CD4-positive, alpha-beta T cell treated with Interleukin-17A for 1 hour (primary cell): Measurements from ENCODE around the gene DGCR6L.
"Not testable (repeated sequence)": the region's sequence is repeated elsewhere in the genome, so short reads cannot be mapped to it uniquely, and the experiment has no call there.

ENCODE experiments used
- DNase-seq: peaks from one replicate; pipeline ENCODE4 v3.0.0-alpha.2; 2020

The DGCR6L gene

DNA sequence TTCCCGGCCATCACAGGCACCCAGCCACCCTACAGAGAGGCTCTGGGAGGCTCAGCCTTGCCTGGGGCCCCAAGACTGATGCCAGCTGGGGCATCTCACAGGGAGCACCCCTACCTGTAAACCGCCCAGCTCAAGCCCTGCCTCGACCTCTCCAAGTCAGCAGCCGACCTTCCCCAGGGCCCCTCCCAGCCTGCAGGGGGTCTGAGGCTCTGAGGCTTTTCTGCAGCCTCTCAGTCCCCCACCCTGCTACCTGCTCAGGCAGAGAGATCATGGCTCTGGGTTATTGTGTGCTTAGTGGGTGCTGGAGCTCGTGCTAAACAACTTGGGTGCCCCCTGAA lies 28.6 kb downstream of the DGCR6L start:
- DNase-seq, result no peak

DNA sequence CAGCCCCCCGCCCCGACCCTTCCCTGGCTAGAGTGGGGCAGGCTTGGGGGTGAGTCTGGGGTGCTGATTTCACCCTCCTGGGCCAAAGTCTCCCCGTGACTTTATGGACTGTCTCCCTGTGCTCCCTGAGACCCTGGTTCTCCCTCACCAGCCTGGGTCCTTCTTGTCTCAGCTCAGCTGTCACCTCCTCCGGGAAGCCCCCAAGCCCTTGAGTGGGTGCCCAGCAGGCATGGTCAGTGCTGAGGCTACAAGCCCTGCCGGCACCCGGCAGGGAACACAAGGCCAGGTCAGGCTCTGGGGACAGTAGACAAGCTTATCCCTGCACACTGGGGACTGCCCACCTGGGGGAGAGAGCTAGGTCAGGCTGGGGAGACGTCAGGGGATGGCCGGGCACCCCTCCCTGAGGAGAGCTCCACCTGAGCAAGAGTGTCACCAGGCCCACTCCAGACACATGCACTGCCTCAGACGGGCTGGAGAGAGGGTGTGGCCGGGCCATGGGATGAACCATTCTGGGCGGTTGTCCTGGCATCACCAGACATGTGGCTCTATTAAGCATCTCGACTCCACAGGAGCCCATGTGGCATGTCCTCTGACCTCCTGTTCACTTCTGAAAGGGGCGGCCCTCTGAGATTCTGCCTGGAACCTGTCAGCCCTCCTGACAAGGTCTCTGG lies 29.1 kb downstream of the DGCR6L start:
- no peak for DNase-seq

DNA sequence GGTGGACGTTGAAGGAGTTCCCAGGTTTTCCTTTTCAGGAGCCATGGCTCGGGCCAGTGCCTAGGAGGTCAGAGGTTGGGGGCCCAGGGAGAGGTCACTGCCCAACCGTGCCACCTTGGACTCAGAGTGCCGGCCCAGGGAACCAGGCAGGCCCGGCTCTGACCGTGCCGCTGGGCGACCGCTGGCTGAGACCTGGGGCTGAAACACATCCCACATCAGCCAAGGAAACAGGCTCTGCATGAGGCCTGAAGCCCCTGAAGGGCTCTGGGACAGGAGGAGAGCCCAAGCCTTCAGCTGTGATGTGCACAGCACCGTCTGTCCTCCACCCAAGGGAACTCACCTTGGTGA lies 29.8 kb downstream of the DGCR6L start:
- DNase-seq, result no peak

DNA sequence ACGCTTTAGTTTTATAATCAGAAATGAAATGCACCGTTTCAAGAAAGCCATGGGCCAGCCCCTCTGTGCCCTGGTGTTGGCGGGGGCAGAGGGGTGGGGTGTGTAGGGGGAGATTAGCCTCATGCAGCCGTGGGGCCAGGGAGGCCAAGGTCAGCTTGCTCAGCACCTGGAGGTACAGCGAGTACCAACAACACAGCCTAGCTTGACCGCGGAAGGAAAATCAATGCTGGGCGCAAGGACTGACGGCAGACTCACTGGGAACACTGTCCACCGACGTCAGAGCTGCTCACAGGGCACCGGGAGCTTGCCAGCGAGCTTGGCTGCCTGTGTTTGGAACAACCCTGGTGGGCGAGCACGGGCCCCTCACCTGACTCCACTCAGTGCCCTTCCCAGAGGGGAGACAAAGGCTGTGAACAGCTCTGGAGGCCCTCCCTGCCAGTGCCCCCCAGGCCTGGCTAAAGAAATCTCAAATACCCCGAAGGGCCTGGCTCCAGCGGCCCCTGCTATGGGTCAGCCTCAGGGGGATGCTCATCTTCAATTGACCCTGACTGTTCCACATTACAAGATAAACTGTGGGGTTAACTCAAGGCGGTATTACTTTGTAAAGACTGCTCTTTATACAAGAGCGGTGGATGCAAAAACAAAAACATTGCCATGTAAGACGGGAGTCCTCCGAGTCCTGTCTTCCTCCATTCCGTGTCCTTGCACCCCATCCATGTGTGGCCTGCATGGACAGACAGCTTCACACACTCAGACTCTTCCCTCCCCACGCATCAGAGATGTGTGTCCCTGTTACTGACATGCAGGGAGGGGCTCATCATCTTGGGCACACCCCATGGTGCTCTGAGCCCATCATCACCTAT lies 30.4 kb downstream of the DGCR6L start:
- not testable (repeated sequence) for DNase-seq

DNA sequence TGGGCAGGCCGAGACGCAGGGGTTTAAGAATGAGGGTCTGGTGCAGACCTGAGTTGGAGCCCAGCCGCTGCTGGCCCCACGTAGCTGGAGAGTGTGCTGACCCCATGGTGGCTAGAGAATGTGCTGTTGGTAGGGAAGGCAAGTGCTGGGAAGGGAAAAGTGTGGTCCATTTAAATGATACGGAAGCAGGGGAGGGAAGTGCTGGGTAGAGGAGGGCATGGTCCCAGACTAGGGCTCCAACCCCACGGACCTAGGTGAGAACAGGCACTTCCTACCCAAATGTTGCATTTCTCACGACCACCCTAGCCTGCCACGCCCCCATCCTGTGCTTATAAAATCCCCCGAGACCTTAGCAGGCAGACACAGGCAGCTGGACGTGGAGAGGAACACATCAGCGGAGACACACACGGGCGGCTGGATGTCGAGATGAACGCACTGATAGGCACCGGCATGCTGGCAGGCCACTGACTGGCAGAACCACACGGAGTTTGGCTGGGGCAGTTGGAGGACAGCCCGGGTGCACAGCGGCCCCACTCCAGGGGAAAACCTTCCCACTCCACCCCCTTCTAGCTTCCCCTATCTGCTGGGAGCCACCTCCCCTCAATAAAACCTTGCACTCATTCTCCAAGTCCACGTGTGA lies 33.0 kb downstream of the DGCR6L start:
- not testable (repeated sequence) for DNase-seq

DNA sequence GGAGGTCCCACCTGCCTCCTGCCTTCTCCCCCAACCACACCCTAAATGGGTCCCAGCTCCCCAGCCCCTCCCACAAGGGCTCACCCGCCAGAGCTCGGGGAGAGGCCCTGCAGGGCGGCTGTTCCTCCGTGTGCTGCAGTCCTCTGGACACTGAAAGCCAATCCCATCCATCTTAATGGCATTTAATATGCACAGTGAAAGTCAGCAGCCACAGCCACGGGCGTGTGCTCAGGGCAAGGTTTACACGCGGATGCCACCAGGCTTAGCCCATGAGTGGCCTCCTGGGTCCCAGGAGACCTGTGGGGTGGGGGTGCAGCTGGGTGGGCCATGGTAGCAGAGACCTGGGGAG lies 33.6 kb downstream of the DGCR6L start:
- DNase-seq, result not testable (repeated sequence)

DNA sequence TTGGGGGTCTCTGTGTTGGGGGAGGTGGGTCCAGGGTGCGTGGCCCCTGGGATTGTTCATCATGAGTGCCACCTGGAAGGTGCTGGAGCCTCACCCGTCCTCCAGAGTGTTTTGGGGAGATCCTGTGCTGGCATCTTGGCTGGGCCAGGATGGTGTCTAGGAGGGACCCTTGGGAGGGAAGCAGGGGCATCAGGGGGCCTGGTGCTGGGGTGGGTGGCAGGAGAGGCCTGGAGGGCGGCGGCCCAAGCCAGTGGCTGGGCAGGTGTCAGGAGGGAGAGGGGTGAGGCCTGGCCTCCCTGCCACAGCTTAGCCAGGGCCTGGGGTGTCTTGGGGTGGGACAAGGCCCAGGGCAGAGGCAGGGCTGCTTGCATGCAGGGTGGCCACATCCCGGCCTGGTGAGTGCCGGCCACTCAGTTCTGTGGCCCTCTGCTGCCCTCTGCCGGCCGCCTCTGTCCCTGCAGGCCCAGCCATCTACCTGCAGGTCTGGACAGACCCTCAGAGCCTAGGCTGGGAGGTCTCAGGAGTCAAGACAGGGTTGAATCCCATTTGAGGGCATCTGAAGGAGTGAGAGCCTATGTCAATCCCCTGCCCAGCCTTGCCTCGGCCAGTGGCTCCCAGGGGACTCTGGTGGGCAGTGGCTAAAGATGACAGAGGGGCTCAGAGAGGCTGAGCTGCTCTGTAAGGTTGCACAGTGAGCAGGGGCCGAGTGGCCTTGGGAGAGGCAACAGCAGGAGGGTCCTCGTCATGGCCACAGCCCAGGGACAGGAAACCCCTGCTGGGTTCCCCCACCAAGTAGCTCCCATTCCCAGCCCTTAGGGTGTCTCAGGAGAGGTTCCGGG lies 34.2 kb downstream of the DGCR6L start:
- DNase-seq, result peak; percentile 71

DNA sequence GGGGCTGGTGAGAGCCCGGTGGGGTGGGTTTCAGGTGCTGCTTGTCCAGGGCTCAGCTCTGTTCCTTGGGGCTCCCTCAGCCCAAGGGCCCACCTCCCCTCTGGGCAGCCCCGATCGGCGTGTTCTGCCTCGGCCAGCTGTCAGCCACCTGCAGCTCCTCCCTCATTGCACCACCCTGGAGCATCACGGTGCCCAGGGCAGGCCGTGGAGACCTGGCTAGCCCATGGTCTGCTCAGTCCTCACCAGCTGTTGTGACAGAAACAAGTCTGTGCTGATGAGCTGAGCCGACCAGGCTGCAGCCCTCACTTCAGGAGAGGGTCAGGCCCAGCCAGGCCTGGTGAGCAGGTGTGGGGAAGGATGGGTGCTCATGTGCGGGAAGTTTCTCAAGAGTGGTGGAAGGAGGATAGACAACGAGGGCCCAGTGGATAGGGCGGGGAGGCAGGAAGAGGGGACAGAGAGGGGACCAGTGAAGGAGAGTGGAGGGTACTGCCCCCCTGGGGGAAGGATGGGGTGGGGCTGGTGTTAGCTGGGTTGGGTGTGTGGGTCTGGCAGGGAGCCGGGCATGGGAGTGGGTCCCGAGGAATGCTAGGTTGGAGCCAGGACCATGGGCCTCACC lies 35.3 kb downstream of the DGCR6L start:
- DNase-seq, result no peak

DNA sequence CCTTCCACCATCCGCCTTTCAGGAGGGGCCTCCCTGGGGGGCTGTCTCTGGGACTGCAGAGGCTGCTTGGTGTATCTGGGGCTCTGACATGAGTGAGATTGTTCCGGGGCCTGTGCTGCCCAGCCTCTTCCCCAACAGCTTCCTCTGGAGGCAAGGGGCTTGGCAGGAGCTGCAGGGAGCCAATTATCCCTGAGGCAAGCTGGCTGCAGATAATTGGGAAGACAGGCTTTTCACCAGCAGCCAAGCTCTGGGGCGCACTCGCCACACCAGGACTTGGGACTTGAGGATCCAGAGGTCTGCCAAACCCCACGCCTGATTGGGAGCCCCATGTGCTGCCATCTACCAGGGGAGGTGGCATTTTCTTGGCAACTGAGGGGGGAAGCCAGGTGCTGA lies 36.2 kb downstream of the DGCR6L start:
- no peak for DNase-seq

DNA sequence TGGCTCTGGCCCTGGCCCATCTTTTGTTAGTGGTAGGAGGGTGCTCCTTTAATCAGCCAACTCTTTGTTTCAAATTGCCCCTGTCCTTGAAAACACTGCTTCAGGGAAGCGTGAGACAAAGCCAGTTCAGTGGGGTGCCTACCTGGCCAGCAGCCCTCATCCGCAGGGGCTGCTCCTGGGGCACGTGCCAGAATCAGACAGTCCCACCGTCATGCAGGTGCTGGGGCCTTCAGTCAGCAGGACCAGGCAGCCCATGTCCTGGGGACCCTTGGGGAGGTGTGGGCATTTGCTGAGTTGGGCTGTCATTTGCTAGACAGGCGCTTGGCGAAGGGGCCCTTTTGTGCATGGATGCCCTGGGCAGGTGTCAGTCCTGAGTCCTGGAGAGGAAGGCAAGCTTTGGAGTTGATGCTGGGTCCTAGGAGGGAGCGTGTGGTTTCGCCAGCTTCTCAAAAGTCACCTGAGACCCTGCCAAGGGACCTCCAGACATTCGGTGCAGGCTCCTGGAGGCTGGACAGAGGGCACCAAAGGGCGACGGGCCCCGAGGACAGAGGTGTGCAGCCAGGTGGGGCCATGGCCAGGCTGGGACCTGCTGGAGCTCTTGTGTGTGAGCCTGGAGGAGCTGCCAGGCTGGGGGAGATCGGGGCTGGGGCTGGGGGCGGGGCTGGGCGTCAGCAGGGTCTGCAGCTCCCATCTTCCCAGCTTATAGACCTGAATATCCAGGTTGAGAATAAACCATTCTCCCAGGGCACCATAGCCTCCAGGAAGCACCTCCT lies 36.8 kb downstream of the DGCR6L start:
- no peak for DNase-seq

DNA sequence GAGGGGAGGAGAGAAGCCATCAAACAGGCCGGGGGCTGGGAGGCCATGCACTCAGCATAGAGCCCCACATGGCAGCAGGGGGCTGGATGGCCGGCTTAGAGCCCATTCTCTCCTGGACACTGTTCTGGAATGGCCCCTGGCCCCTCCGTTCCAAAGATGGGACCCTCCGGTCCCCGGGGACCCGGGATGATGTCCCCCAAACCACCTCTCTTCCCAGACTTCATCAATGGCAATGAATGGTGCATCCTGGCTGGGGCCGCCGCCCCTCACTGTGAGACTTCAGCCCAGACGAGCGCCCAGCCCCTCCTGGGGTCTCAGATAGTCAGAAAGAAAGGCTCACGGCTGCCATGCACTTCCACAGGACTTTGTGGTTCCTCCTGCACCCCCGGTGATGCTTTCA lies 38.0 kb downstream of the DGCR6L start:
- no peak for DNase-seq

DNA sequence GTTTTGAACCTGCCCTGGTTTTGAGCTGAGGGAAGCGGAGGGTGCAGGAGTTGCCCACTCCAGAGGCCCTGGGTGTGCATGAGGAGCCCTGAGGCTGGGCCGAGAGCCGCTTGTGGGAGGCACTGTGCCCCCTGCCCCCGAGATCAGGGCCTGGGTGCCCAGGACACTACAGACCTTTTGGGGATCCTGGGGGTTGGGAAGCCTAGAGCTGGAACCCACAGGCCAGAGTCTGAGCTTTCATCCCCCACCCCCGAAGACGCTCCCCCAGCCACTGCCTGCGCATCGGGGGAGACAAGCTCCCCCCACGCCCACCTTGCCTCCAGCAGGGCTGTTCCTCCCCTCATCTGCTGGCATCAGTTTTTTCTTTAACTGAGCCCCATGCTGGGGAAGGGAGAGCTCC lies 38.4 kb downstream of the DGCR6L start:
- DNase-seq, result not testable (repeated sequence)

DNA sequence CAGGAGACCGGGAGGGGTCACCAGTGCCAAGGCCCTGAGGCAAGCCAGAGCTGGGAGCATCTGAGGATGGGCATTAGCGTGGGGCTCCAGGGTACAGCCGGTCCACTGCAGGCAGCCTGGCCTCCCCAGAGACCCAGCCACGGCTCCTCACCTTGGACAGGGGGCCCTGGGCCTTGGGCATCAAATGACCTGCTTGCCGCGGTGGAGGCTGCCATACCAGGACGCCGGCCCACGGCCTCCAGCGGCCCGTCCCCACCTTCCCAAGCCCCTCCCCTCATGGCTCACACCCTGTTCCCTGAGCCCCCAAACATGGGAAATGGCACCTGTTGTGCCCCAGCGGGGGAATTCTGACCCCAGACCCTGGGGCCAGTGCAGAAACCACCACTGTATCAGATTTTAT lies 39.0 kb downstream of the DGCR6L start:
- DNase-seq, result no peak

DNA sequence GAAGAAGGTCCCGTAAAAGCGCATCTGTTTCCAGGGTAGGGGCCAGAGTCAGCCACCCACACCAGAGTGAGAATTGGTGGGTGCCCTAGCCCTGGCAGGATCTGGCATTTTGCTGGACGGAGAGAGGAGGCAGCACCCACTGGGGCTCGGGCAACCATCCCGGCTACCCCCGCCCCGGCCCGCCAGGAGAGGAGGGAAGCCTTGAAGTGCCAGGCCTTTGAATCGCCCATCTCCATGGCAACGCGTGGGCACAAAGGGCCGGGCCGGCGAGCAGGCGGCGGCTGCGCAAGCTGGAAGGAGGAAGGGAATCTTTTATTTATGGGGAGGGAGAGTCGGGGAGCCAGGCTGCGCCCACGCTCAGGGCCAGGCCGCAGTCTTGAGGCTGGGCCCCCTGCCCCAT lies 39.7 kb downstream of the DGCR6L start:
- DNase-seq, result not testable (repeated sequence)

DNA sequence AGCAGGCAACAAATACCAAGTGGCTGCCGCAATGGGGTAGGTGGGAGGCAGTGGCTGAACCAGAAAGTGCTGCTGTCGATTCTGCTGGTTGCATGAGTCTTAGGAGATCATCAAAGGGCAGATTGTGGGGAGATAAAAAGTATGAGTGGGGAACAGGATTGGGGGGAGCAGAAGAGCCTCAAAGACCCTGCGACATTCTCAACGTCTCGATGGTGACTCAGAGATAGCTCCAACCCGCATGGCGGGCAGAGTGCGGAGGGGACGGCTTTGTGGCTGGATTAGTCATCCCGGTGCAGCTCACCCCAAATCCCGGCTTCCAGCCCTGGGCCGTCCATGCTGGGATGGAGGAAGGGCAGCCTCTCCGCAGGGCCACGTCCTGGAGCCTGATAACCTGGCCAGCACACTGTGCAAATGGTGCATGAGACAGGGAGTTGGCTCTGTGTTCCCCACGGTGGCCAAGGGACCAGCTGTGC lies 40.2 kb downstream of the DGCR6L start:
- DNase-seq, result no peak

DNA sequence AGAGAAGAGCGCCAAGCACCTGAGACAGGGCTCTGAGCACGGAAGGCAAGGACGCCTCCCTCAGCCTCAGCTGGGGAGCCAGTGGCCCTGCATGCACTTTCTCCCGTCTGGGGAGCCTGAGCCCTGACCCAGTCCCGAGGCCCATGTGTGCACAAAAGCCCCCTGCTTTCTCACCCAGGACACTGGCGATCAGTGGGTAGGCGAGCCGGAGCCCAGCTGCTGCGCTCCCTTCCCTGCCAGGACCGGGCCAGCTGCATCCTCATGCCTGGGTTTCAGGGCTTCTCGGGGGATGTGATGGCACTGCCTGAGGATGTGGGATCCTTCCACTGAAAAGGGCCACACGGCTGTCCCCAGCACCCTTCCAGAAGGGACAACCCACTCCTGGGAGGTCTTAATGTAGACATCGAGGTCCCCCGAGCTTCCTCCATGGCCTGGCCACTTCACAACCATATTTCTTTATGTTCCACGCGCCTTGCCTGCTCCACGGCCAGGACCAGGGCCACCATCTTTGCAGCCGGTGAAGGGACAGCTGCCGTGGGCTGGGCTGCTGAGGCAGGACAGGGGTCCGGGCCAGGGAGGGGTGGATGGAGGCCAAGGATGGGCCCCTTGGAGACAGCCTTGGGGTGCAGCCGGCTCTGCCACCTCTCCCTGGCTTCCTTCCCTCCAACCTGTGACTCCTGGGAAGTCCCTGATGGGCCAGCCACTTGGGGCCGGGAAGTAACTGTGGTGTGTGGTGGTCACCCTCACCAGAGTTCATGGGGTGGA lies 41.0 kb downstream of the DGCR6L start:
- DNase-seq, result not testable (repeated sequence)

DNA sequence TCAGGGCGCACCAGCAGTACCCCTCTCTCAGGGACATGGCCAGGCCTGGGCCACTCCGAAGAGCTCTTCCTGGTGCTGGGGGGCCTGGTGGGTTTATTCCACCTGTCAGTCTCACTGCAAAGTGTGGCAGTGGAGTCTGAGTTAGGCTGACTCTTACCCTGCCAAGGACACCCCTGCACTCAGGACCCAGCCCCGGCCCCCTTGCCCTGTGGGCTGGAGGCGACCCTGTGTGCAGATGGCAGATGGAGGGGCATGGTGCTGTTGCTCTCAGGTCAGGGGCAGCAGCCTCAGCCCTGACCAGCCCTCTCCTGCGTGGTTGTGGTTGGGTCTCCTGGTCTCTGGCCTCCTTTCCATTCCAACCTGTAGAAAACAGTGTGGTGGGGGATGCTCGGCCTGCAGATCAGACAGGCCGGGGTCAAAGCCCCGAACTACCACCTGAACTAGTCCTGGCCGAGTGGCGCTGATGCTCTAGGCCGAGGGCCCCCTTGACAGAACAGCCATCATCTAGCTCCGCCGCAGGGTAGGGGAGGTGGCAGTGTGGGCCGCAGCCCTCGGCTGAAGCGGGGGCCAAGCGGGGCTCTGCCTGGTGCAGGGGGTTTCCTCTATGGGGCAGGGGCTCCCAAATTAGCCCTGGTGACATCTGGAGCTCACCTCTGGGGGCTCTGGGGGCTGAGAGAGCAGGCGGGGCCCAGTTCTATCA lies 41.8 kb downstream of the DGCR6L start:
- not testable (repeated sequence) for DNase-seq

DNA sequence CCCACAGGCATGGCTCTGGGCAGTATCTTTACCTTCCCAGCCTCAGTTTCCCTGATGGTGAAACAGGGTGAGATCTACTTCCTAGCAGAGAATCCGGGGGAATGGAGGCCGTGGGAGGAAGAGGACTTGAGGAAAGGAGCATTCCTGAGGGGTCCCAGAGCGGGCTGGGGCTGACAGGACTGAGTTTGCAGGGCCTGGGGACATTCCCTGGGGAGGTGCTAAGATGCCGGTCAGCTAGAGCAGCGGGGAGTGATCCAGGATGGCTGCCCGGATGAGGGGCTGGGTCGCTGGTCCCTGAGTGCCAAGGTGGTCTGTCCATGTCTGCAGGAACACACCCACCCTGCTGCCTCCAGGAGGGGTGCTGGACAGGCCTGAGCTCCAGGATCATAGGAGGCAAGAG lies 43.4 kb downstream of the DGCR6L start:
- DNase-seq, result no peak

DNA sequence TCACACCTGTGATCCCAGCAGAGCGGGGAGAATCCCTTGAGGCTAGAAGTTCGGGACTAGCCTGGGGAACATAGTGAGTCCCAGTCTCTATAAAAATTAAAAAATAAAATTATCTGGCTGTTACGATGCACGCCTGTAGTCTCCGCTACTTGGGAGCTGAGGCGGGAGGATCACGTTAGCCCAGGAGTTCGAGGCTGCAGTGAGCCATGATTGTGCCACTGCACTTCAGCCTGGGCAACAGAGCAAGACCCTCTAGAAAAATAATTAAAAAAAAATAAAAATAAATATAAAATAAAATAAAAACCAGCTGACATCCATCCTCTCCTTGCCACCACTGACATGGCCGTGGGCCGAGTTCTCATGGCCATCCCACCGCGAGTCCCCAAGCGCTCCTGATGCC lies 44.0 kb downstream of the DGCR6L start:
- DNase-seq, result no peak

DNA sequence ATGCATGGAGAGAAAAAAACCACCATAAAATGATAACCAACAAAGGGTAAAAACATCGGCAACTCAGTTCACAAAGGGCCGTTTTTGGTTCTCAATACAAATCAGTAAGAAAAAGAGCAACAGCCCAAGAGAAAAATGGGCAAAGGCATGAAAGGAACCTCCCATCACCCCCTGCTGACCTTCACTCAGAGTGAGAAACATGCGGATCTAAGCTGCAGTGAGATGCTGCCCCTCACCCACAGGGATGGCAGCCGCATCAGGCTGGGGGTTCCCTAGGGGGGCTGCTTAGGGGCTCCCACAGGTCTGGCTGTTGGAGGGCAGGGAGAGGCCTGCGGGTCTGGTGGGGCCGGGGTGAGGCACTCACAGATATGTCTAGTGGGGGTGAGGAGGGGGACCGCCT lies 44.5 kb downstream of the DGCR6L start:
- DNase-seq, result not testable (repeated sequence)
